H9 (cell line): ENCODE data around the gene SCUBE3. TPM values are rescaled to one million over a fixed set of nuclear protein-coding genes. Genes with fewer than 3 reads are reported as not detected.
A peak's percentile ranks its signal among the peaks of the same experiment; 100 is the strongest.

Experiments
- DNase-seq: peaks from one replicate; pipeline ENCODE4 v3.0.0-alpha.2; 2017
- H2AFZ ChIP-seq: one replicate; pipeline ENCODE4 v1.6.1; 2013; ENCODE audit warnings: mild to moderate bottlenecking, low read length, control low read depth, moderate library complexity
- H2AK5ac ChIP-seq: 2 replicates; pipeline ENCODE4 v1.6.1; 2013; ENCODE audit warnings: low read length, control low read depth, mixed read lengths; ENCODE audit not compliant: insufficient read length
- H2BK120ac ChIP-seq: one replicate; pipeline ENCODE4 v1.6.1; 2013; ENCODE audit warnings: low read depth, mild to moderate bottlenecking, low read length, control low read depth, inconsistent platforms; ENCODE audit not compliant: poor library complexity, severe bottlenecking
- H2BK12ac ChIP-seq: 2 replicates; pipeline ENCODE4 v1.6.1; 2013; ENCODE audit warnings: low read length, control low read depth, mixed read lengths, low read depth; ENCODE audit not compliant: insufficient read length
- H2BK15ac ChIP-seq: 2 replicates; pipeline ENCODE4 v1.6.1; 2013; ENCODE audit warnings: low read depth, low read length, control low read depth
- H2BK20ac ChIP-seq: one replicate; pipeline ENCODE4 v1.6.1; 2013; ENCODE audit warnings: low read depth, mild to moderate bottlenecking, low read length, control low read depth, inconsistent platforms; ENCODE audit not compliant: poor library complexity, severe bottlenecking
- H2BK5ac ChIP-seq: 2 replicates; pipeline ENCODE4 v1.6.1; 2013; ENCODE audit warnings: low read length, control low read depth, mixed read lengths; ENCODE audit not compliant: insufficient read length
- H3K14ac ChIP-seq: 2 replicates; pipeline ENCODE4 v1.6.1; 2013; ENCODE audit warnings: low read length, control low read depth; ENCODE audit not compliant: insufficient read depth
- H3K18ac ChIP-seq: 2 replicates; pipeline ENCODE4 v1.6.1; 2013; ENCODE audit warnings: low read depth, mild to moderate bottlenecking, mixed read lengths, low read length, control low read depth; ENCODE audit not compliant: insufficient read length
- H3K23ac ChIP-seq: 2 replicates; pipeline ENCODE4 v1.6.1; 2013; ENCODE audit warnings: low read length, control low read depth, mixed read lengths, low read depth; ENCODE audit not compliant: insufficient read length
- H3K23me2 ChIP-seq: 2 replicates; pipeline ENCODE4 v1.6.1; 2013; ENCODE audit warnings: low read depth, mild to moderate bottlenecking, mixed read lengths, low read length, control low read depth; ENCODE audit not compliant: insufficient read length, poor library complexity, severe bottlenecking
- H3K27ac ChIP-seq: 2 replicates; pipeline ENCODE4 v1.5.1; 2013; ENCODE audit warnings: low read length, control low read depth, mixed read lengths, low read depth; ENCODE audit not compliant: insufficient read length
- H3K27me3 ChIP-seq: 2 replicates; pipeline ENCODE4 v1.6.1; 2013; ENCODE audit warnings: low read length, control low read depth, inconsistent platforms; ENCODE audit not compliant: insufficient read depth
- H3K4ac ChIP-seq: 2 replicates; pipeline ENCODE4 v1.6.1; 2013; ENCODE audit warnings: low read depth, mild to moderate bottlenecking, control low read depth, inconsistent platforms, low read length, moderate library complexity
- H3K4me1 ChIP-seq: 2 replicates; pipeline ENCODE4 v1.6.1; 2013; ENCODE audit warnings: low read length, control low read depth, inconsistent platforms; ENCODE audit not compliant: insufficient read depth
- H3K4me2 ChIP-seq: 2 replicates; pipeline ENCODE4 v1.6.1; 2013; ENCODE audit warnings: low read length, control low read depth, mixed read lengths; ENCODE audit not compliant: insufficient read length, insufficient read depth
- H3K56ac ChIP-seq: 2 replicates; pipeline ENCODE4 v1.6.1; 2013; ENCODE audit warnings: low read depth, mild to moderate bottlenecking, mixed read lengths, low read length, control low read depth; ENCODE audit not compliant: insufficient read length
- H3K79me1 ChIP-seq: 2 replicates; pipeline ENCODE4 v1.6.1; 2013; ENCODE audit warnings: low read depth, mild to moderate bottlenecking, moderate library complexity, low read length, control low read depth, inconsistent platforms; ENCODE audit not compliant: insufficient read depth, poor library complexity, severe bottlenecking
- H3K79me2 ChIP-seq: 2 replicates; pipeline ENCODE4 v1.6.1; 2013; ENCODE audit warnings: low read length, control low read depth, inconsistent platforms; ENCODE audit not compliant: insufficient read depth
- H3K9ac ChIP-seq: 2 replicates; pipeline ENCODE4 v1.6.1; 2013; ENCODE audit warnings: low read length, control low read depth, mixed read lengths; ENCODE audit not compliant: insufficient read length; ENCODE audit errors: extremely low read depth
- H3K9me3 ChIP-seq: one replicate; pipeline ENCODE4 v1.6.1; 2013; ENCODE audit warnings: low read depth, low read length, inconsistent platforms; ENCODE audit not compliant: control insufficient read depth
- H3T11ph ChIP-seq: one replicate; pipeline ENCODE4 v1.6.1; 2013; ENCODE audit warnings: mild to moderate bottlenecking, low read length, control low read depth, inconsistent platforms
- H4K20me1 ChIP-seq: one replicate; pipeline ENCODE4 v1.6.1; 2013; ENCODE audit not compliant: control insufficient read depth, insufficient read length, insufficient read depth
- H4K5ac ChIP-seq: 2 replicates; pipeline ENCODE4 v1.6.1; 2013; ENCODE audit warnings: low read depth, mild to moderate bottlenecking, mixed read lengths, low read length, control low read depth; ENCODE audit not compliant: insufficient read length
- H4K8ac ChIP-seq: replicated peaks from 2 replicates; pipeline ENCODE4 v1.6.1; 2013; ENCODE audit warnings: low read length, control low read depth, mixed read lengths, low read depth; ENCODE audit not compliant: insufficient read length
- H4K91ac ChIP-seq: 2 replicates; pipeline ENCODE4 v1.6.1; 2013; ENCODE audit warnings: low read depth, mild to moderate bottlenecking, moderate library complexity, mixed read lengths, low read length, control low read depth; ENCODE audit not compliant: insufficient read length
- H3K27ac Mint-ChIP-seq, 3 experiments: 2 replicates in 2 of 3; 3 replicates in 1 of 3; pipeline ENCODE4 v1.8.0; 2020 to 2021; ENCODE audit warnings: mixed read lengths in 3 of 3, mild to moderate bottlenecking in 1 of 3, moderate library complexity in 1 of 3
- H3K27me3 Mint-ChIP-seq: 2 replicates; pipeline ENCODE4 v1.8.0; 2021; ENCODE audit warnings: low read depth, mild to moderate bottlenecking, moderate library complexity, mixed read lengths
- H3K36me3 Mint-ChIP-seq, 3 experiments: 2 replicates in 2 of 3; 3 replicates in 1 of 3; pipeline ENCODE4 v1.8.0; 2020 to 2021; ENCODE audit warnings: low read depth in 3 of 3, mixed read lengths in 3 of 3; ENCODE audit not compliant: insufficient read depth in 1 of 3
- H3K4me1 Mint-ChIP-seq, 2 experiments: 2 replicates each; pipeline ENCODE4 v1.8.0; 2020; ENCODE audit warnings: mixed read lengths in 2 of 2
- H3K4me3 Mint-ChIP-seq, 2 experiments: 2 replicates in 1 of 2; 3 replicates in 1 of 2; pipeline ENCODE4 v1.8.0; 2020 to 2021; ENCODE audit warnings: mild to moderate bottlenecking in 2 of 2, mixed read lengths in 2 of 2, moderate library complexity in 1 of 2
- H3K9me3 Mint-ChIP-seq, 2 experiments: 2 replicates in 1 of 2; 3 replicates in 1 of 2; pipeline ENCODE4 v1.8.0; 2020; ENCODE audit warnings: mild to moderate bottlenecking in 2 of 2, mixed read lengths in 2 of 2, moderate library complexity in 1 of 2
- WGBS: extraction: QIAGEN DNeasy Blood & Tissue Kit; methylation state at CpG from one replicate; pipeline ENCODE4 v1.1.7; 2013; ENCODE audit warnings: missing lambda C conversion rate, low lambda C conversion rate, mixed read lengths; ENCODE audit not compliant: insufficient read length; ENCODE audit errors: extremely low coverage; 5-methylcytosine and 5-hydroxymethylcytosine counted together
- total RNA-seq: library from RNA; stranded (reverse); gene quantifications from 2 replicates; pipeline ENCODE4 v1.2.1, GENCODE V29; 2021
- TF ChIP-seq, protein P1 (sequence below): fragments of 200-600 bp; sonication (generic); conservative IDR thresholded peaks from 3 replicates; pipeline ENCODE4 v1.8.0; 2021; ENCODE audit warnings: antibody characterized with exemption, mild to moderate bottlenecking

Gene SCUBE3
- total RNA-seq, 1 experiment from 2014 or later: 2.7 TPM

DNA sequence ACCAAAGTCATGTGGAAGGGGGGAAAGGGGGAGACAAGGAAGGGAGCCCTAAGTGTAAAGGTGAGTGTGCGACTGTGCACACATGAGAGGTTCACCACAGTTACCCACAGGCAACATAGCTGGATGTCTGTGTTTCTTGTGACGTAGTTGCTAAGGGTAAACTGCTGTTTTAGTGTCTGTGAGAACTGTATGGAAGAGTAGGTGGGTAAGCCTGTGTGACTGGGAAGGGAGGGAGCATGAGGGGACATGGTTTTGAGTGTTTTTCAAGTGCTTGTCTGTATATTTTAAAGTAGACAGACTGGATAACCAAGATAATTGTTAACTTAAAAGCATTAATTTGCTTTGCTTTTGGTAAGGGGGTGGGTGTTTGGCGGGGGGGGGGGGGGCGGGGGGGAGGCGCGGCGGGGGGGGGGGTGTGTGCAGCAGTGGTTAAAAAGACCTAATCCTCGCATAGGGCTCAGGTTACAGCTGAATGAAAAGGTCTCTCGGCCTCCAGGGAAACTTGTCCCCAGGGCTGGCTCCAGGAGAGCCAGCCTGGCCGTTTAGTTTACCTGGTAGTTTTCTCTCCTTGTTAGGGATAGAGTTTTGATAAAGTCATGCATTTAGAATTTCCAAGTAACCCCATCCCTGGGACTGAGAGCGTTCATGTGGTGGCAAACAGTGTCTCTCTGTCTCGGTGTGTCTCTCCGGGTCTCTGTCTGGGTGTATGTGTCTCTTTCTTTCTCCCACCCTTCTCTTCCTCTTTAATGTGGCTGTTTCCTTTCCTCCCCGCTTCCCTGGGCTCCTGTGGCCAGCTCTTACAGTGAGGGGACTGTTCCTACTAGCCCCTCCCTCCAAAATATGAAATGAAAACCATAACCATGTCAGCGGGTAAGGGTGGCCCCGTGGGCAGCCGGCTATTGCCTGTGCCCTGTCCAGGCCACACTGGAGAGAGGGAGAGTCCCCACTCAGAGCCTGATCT is 3.4 kb downstream of the SCUBE3 start:
- no CpG with 5 or more reads among the region's 17 CpGs for WGBS
- peaks cover 2% of the 10 kb centered on the region; the same call in 1 of the 2 replicates for H3K4me1 ChIP-seq
- peak overlapping the region in 2 of 3 experiments; percentile 41 to 82; a peak in 4 of 7 replicates for H3K27ac Mint-ChIP-seq

More for the DNA sequence above, 3.4 kb downstream of the SCUBE3 start:
- H2BK15ac ChIP-seq: no peak overlapping the region
- TF ChIP-seq, protein P1, sequence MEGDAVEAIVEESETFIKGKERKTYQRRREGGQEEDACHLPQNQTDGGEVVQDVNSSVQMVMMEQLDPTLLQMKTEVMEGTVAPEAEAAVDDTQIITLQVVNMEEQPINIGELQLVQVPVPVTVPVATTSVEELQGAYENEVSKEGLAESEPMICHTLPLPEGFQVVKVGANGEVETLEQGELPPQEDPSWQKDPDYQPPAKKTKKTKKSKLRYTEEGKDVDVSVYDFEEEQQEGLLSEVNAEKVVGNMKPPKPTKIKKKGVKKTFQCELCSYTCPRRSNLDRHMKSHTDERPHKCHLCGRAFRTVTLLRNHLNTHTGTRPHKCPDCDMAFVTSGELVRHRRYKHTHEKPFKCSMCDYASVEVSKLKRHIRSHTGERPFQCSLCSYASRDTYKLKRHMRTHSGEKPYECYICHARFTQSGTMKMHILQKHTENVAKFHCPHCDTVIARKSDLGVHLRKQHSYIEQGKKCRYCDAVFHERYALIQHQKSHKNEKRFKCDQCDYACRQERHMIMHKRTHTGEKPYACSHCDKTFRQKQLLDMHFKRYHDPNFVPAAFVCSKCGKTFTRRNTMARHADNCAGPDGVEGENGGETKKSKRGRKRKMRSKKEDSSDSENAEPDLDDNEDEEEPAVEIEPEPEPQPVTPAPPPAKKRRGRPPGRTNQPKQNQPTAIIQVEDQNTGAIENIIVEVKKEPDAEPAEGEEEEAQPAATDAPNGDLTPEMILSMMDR: no peak
- no peak overlapping the region for H3K4ac ChIP-seq
- no peak overlapping the region for H3K18ac ChIP-seq
- H2BK12ac ChIP-seq: no peak overlapping the region
- no peak overlapping the region for H3K56ac ChIP-seq
- H3K23ac ChIP-seq: no peak overlapping the region
- H4K91ac ChIP-seq: no peak overlapping the region
- H3K4me1 Mint-ChIP-seq: peaks cover 52 to 62% of the 10 kb centered on the region in 2 experiments
- H3K14ac ChIP-seq: no peak overlapping the region
- no peak overlapping the region for H2BK20ac ChIP-seq
- H2AFZ ChIP-seq: no peak overlapping the region
- peaks cover 90% of the 10 kb centered on the region for H3K27me3 Mint-ChIP-seq
- no peak overlapping the region for H2AK5ac ChIP-seq
- no peaks in the 10 kb centered on the region for H4K20me1 ChIP-seq
- peaks cover 30% of the 10 kb centered on the region; the same call in 1 of the 2 replicates for H3K27me3 ChIP-seq
- no peak overlapping the region for H3T11ph ChIP-seq
- H4K8ac ChIP-seq: no peak overlapping the region
- no peaks in the 10 kb centered on the region; a peak in 1 of 7 replicates for H3K36me3 Mint-ChIP-seq
- H3K4me2 ChIP-seq: no peak overlapping the region
- no peaks in the 10 kb centered on the region for H3K9me3 ChIP-seq
- no peak overlapping the region for H3K27ac ChIP-seq
- H4K5ac ChIP-seq: no peak overlapping the region
- H3K79me2 ChIP-seq: no peaks in the 10 kb centered on the region
- DNase-seq: no peak
- H3K79me1 ChIP-seq: no peaks in the 10 kb centered on the region
- no peak overlapping the region for H3K9ac ChIP-seq
- peak overlapping the region; percentile 24 to 37; a peak in 4 of 5 replicates for H3K4me3 Mint-ChIP-seq
- H2BK5ac ChIP-seq: no peak overlapping the region
- H2BK120ac ChIP-seq: no peak overlapping the region
- peaks cover 7% of the 10 kb centered on the region for H3K23me2 ChIP-seq
- H3K9me3 Mint-ChIP-seq: no peaks in the 10 kb centered on the region
